Endodermal cell (in vitro differentiated cells): ENCODE measurements around the gene CHD2. TPM values are rescaled to one million over a fixed set of nuclear protein-coding genes. Genes with fewer than 3 reads are reported as not detected.

Experiments
- DNase-seq: peaks from one replicate; pipeline ENCODE4 v3.0.0-alpha.2; 2017
- H3K27ac ChIP-seq: 2 replicates; pipeline ENCODE4 v1.5.1; 2013; ENCODE audit warnings: mild to moderate bottlenecking, low read depth, low read length, moderate library complexity
- H3K27me3 ChIP-seq: 2 replicates; pipeline ENCODE4 v1.6.1; 2013; ENCODE audit warnings: mild to moderate bottlenecking, low read length, moderate library complexity; ENCODE audit not compliant: insufficient read depth, control insufficient read depth, poor library complexity, severe bottlenecking
- H3K36me3 ChIP-seq: 2 replicates; pipeline ENCODE4 v1.7.0; 2013; ENCODE audit warnings: mild to moderate bottlenecking, low read length, moderate library complexity; ENCODE audit not compliant: control insufficient read depth, insufficient read depth
- H3K4me1 ChIP-seq: one replicate; pipeline ENCODE4 v1.7.0; 2013; ENCODE audit warnings: low read length; ENCODE audit not compliant: control insufficient read depth, insufficient read depth
- H3K4me3 ChIP-seq: 2 replicates; pipeline ENCODE4 v1.5.1; 2013; ENCODE audit warnings: mild to moderate bottlenecking, low read length, moderate library complexity
- H3K9ac ChIP-seq: 2 replicates; pipeline ENCODE4 v1.6.1; 2013; ENCODE audit warnings: mild to moderate bottlenecking, low read length, moderate library complexity; ENCODE audit not compliant: poor library complexity, severe bottlenecking; ENCODE audit errors: extremely low read depth
- H3K9me3 ChIP-seq: 2 replicates; pipeline ENCODE4 v1.6.1; 2013; ENCODE audit warnings: mild to moderate bottlenecking, low read length, moderate library complexity; ENCODE audit not compliant: control insufficient read depth
- H3K27ac Mint-ChIP-seq: 2 replicates; pipeline ENCODE4 v1.8.0; 2020; ENCODE audit warnings: mixed read lengths
- H3K27me3 Mint-ChIP-seq: 2 replicates; pipeline ENCODE4 v1.8.0; 2021; ENCODE audit warnings: mild to moderate bottlenecking, mixed read lengths; ENCODE audit not compliant: insufficient read depth
- H3K36me3 Mint-ChIP-seq: 2 replicates; pipeline ENCODE4 v1.8.0; 2020; ENCODE audit warnings: low read depth, mixed read lengths
- H3K4me1 Mint-ChIP-seq: 2 replicates; pipeline ENCODE4 v1.8.0; 2020; ENCODE audit warnings: mixed read lengths
- H3K4me3 Mint-ChIP-seq: 2 replicates; pipeline ENCODE4 v1.8.0; 2020; ENCODE audit warnings: mild to moderate bottlenecking, moderate library complexity, mixed read lengths
- H3K9me3 Mint-ChIP-seq: 2 replicates; pipeline ENCODE4 v1.8.0; 2020; ENCODE audit warnings: mild to moderate bottlenecking, mixed read lengths
- CTCF ChIP-seq: fragments of 200-600 bp; sonication (generic); conservative IDR thresholded peaks from 2 replicates; pipeline ENCODE4 v1.5.0; 2021; ENCODE audit warnings: antibody characterized with exemption, mild to moderate bottlenecking
- WGBS, 2 experiments: methylation state at CpG; one replicate each; pipeline versions ENCODE4 v1.1.5 to v1.1.7; 2013; ENCODE audit warnings: missing lambda C conversion rate in 2 of 2, mixed read lengths in 1 of 2; ENCODE audit not compliant: insufficient coverage in 1 of 2, insufficient read length in 1 of 2; 5-methylcytosine and 5-hydroxymethylcytosine counted together
- total RNA-seq, 2 donors: library from RNA; stranded (reverse); fragmentation: NEBNext Ultra II Directional in 1 of 2; extraction: Animal tissue kit (Norgen Biotek cat#: 25700) in 1 of 2; gene quantifications; 2 replicates in 1 of 2; 3 replicates in 1 of 2; pipeline ENCODE4 v1.2.1, GENCODE V29; 2021

Gene CHD2
- total RNA-seq, 2 donors from 2014 or later = 116 to 127 TPM

GRCh38 chr15:93018574-93018973 lies 118.5 kb downstream of the CHD2 start:
- WGBS, 2 experiments = 89 to 94% methylated on average over 4 of the region's 4 CpGs
- H3K9me3 Mint-ChIP-seq = no peaks in the 10 kb centered on the region
- no peak overlapping the region for H3K4me3 Mint-ChIP-seq
- H3K36me3 ChIP-seq = peaks cover 98% of the 10 kb centered on the region
- no peaks in the 10 kb centered on the region for H3K27me3 ChIP-seq
- H3K4me3 ChIP-seq = no peak overlapping the region
- no peaks in the 10 kb centered on the region for H3K4me1 ChIP-seq
- H3K9ac ChIP-seq = no peak overlapping the region
- DNase-seq = peak; percentile 75
- H3K27ac ChIP-seq = no peak overlapping the region
- no peaks in the 10 kb centered on the region for H3K4me1 Mint-ChIP-seq
- H3K36me3 Mint-ChIP-seq = peaks cover 88% of the 10 kb centered on the region
- peak; percentile 70 for TF ChIP-seq CTCF
- H3K27ac Mint-ChIP-seq = peak overlapping the region; percentile 65
- H3K9me3 ChIP-seq = no peaks in the 10 kb centered on the region
- no peaks in the 10 kb centered on the region for H3K27me3 Mint-ChIP-seq

- no peak overlapping the region for H3K4me3 Mint-ChIP-seq
- H3K27ac Mint-ChIP-seq = no peak overlapping the region
Observed at GRCh38 chr15:93019090-93019489, 119.0 kb downstream of the CHD2 start.

GRCh38 chr15:93019971-93020370 lies 119.8 kb downstream of the CHD2 start:
- H3K36me3 Mint-ChIP-seq = peaks cover 90% of the 10 kb centered on the region
- no peak overlapping the region for H3K27ac Mint-ChIP-seq
- 97 to 98% methylated on average over 9 to 10 of the region's 10 CpGs for WGBS, 2 experiments

More at GRCh38 chr15:93019090-93019489, 119.0 kb downstream of the CHD2 start:
- Mint-ChIP-seq H3K4me1 (no peaks in the 10 kb centered on the region), H3K9me3 (no peaks in the 10 kb centered on the region), H3K27me3 (no peaks in the 10 kb centered on the region), H3K36me3 (peaks cover 90% of the 10 kb centered on the region)
- no peak for TF ChIP-seq CTCF
- Histone ChIP-seq H3K27me3 (no peaks in the 10 kb centered on the region), H3K27ac (no peak overlapping the region), H3K4me1 (no peaks in the 10 kb centered on the region), H3K36me3 (peaks cover 99% of the 10 kb centered on the region), H3K4me3 (no peak overlapping the region), H3K9ac (no peak overlapping the region), H3K9me3 (no peaks in the 10 kb centered on the region)
- no peak for DNase-seq
- 97 to 98% methylated on average over 7 of the region's 7 CpGs for WGBS, 2 experiments

More at GRCh38 chr15:93019971-93020370, 119.8 kb downstream of the CHD2 start:
- no peak for DNase-seq
- Mint-ChIP-seq H3K4me1 (no peaks in the 10 kb centered on the region), H3K9me3 (no peaks in the 10 kb centered on the region), H3K27me3 (no peaks in the 10 kb centered on the region), H3K4me3 (no peak overlapping the region)
- TF ChIP-seq CTCF = no peak
- Histone ChIP-seq H3K4me3 (no peak overlapping the region), H3K36me3 (peaks cover 99% of the 10 kb centered on the region), H3K9ac (no peak overlapping the region), H3K4me1 (no peaks in the 10 kb centered on the region), H3K9me3 (no peaks in the 10 kb centered on the region), H3K27me3 (no peaks in the 10 kb centered on the region), H3K27ac (no peak overlapping the region)
